ENCODE results near the gene TP63. TPM values are rescaled to one million over a fixed set of nuclear protein-coding genes. Genes with fewer than 3 reads are reported as not detected.
"Not testable (repeated sequence)": the region's sequence is repeated elsewhere in the genome, so short reads cannot be mapped to it uniquely, and the experiment has no call there.

The TP63 gene
- total RNA-seq, 1 donor from 2014 or later, result under 0.01 TPM

- DNase-seq (ENCODE audit: low read depth), result no peak
These were observed 95.1 kb downstream of the TP63 start for GRCh38 chr3:189726277-189726676.

GRCh38 chr3:189727158-189727557 is 96.0 kb downstream of the TP63 start:
- no peak for DNase-seq (ENCODE audit: low read depth)

DNA sequence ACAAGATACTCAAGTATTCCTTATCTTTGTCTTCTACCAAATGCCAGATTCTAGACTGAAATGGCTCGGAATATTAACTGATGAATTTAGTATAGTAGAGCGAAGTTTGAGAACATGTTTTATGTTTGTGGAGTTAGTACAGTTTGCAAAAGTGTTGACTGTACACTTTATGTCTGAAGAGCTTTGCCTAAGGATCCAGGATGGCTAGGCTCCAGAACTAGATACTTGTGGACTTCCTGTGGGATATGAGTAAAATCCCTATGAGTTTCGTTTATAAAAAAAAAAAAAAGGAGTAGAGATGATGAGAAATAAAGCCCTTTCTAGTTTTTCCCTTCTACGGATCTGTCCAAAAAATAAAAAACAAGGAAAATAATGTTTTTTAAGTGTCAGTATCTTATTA is 96.7 kb downstream of the TP63 start:
- DNase-seq (ENCODE audit: low read depth), result no peak

GRCh38 chr3:189728915-189729314 is 97.7 kb downstream of the TP63 start:
- DNase-seq (ENCODE audit: low read depth), result no peak

GRCh38 chr3:189734061-189734460 is 102.9 kb downstream of the TP63 start:
- no peak for DNase-seq (ENCODE audit: low read depth)

DNA sequence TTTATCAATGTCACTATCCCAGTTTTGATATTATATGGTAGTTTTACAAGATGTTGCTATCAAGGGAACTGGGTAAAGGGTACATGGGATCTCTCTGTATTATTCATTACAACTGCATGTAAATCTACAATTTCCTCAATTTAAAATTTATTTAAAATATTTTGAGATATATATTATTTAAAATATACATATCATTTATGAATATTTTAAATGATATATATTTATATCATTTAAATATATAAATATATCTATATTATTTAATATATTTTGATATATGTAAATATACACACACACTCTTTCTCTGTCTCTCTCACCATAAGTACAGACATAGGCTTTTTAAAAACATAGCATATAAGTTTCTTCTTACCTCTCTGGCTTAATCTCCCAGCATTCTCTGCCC is 104.7 kb downstream of the TP63 start:
- DNase-seq (ENCODE audit: low read depth), result no peak

DNA sequence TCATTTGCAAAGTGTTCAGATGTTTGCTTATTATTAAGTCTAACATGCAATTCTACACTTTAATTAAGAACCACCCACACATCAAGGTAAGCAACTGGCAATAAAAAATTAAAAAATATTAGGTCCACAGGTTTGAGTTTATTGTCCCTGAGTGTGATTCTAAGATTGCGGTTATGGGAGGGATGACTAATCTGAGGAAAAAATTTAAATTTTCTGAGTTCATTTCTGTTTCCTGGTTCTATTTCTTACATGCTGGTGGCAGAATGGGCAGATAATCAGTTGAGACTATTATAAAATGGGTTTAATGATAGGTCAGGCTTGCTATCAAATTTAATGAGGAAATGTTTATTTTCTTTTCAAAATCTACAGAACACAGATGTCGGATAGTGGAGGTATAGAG is 105.9 kb downstream of the TP63 start:
- no peak for DNase-seq (ENCODE audit: low read depth)

DNA sequence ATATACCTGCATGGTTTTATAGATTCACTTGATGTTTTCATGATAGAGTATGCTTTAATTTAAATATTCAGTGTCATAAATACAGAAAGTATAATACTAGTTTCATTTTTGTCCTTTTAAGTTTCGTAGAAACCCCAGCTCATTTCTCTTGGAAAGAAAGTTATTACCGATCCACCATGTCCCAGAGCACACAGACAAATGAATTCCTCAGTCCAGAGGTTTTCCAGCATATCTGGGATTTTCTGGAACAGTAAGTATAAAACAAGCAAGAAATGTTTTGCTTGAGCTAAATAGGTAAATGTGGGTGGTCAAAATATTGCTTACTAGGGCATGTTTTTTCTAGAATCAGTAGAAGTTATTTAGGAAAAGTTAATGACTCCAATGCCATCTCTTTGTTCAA is 106.4 kb downstream of the TP63 start:
- DNase-seq (ENCODE audit: low read depth), result no peak

- DNase-seq (ENCODE audit: low read depth), result no peak
These were observed 108.2 kb downstream of the TP63 start for GRCh38 chr3:189739378-189739777.

DNA sequence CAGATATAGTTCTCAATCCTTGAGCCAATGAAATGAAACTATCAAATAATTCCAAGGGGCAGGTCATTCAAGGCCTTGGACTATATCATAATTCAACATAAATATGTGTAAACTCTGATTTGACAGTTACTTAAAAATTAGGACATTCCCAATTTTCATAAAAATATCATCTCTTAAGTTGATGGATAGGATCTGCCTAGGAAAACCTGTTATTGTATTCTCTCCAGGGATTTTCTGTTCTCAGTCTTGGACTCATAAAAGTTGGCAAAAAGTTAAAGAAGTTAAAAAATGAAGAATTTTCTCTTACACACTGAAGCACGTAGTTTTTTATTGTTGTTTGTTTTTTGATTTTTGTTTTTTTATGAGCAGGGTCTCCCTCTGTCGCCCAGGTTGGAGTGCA is 109.0 kb downstream of the TP63 start:
- DNase-seq (ENCODE audit: low read depth), result no peak

DNA sequence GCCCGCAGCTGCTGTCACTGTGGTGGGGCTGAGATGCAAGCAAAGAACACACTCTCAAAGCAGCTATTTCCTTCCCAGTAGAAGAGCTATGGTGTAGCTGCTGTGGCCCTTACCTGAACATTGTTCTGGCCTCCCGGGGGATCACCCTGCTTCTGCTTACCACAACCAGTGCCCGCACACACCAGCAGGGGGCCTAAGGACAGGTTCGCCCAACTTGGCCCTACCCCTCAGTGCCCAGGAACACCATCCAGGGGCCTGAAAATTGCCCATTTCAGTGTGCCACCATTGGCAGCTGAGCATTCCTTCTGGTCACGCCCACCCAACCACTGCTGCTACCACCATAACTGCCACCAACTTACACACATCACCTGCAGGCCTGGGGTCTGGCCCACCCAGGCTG is 113.0 kb downstream of the TP63 start:
- no peak for DNase-seq (ENCODE audit: low read depth)

DNA sequence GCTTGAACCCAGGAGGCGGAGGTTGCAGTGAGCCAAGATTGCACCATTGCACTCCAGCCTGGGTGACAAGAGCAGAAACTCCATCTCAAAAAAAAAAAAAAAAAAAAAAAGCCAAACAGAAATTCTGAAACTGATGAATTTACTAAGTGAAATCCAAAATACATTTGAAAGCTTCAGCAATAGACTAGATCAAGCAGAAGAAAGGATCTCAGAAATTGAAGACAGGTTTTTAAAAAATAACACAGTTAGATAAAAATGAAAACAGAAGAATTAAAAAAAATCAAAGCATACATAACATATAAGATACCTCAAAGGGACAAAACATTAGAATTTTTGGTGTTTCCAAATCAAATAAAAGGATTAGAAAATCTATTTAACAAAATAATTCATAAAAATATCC is 114.4 kb downstream of the TP63 start:
- no peak for DNase-seq (ENCODE audit: low read depth)

- no peak for DNase-seq (ENCODE audit: low read depth)
These were observed 116.9 kb downstream of the TP63 start for GRCh38 chr3:189748046-189748445.

DNA sequence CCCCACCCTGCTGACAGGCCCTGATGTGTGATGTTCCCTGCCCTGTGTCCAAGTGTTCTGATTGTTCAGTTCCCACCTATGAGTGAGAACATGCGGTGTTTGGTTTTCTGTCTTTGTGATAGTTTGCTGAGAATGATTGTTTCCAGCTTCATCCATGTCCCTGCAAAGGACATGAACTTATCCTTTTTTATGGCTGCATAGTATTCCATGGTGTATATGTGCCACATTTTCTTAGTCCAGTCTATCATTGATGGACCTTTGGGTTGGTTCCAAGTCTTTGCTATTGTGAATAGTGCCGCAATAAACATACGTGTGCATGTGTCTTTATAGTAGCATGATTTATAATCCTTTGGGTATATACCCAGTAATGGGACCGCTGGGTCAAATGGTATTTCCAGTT is 119.8 kb downstream of the TP63 start:
- not testable (repeated sequence) for DNase-seq (ENCODE audit: low read depth)

DNA sequence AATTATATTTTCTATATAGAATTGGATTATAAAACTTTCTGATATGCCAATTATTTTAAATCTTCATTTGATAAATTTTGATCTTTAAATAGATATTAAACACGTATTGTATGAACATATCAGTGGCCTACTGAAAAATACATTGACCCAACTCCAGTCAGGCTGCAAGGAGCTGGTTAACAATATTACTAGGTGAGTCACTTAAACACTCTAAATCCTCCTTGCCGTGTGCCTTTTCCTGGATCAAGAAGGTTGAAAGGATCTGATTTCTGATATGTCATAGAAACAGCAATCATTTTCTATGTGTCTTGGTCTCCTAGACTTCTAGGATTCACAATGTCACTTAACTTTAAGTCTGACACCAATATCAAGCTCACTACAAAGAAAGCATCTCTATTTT is 123.2 kb downstream of the TP63 start:
- no peak for DNase-seq (ENCODE audit: low read depth)

GRCh38 chr3:189756582-189757078 is 125.4 kb downstream of the TP63 start:
- peak; percentile 87 for DNase-seq (ENCODE audit: low read depth)

DNA sequence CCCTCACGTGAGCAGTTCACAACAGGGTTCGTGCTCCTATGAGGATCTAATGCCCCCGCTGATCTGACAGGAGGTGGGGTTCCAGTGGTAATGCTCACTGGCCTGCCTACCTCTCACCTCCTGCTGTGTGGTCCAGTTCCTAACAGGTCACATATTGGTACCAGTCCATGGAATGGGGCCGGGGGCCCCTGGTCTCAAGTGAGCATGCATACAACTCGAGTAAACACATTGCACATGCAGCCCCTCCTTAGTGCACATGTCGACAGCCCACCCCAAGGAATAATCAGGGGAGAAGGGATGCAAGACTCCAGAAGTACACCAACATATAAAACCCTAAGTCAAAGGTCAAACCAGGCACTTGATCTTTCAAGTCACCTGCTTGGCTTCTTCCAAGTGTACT is 127.0 kb downstream of the TP63 start:
- DNase-seq (ENCODE audit: low read depth), result no peak

- peak; percentile 20 for DNase-seq (ENCODE audit: low read depth)
These were observed 135.2 kb downstream of the TP63 start for GRCh38 chr3:189766416-189766815.

GRCh38 chr3:189771842-189772450 is 140.8 kb downstream of the TP63 start:
- no peak for DNase-seq (ENCODE audit: low read depth)

DNA sequence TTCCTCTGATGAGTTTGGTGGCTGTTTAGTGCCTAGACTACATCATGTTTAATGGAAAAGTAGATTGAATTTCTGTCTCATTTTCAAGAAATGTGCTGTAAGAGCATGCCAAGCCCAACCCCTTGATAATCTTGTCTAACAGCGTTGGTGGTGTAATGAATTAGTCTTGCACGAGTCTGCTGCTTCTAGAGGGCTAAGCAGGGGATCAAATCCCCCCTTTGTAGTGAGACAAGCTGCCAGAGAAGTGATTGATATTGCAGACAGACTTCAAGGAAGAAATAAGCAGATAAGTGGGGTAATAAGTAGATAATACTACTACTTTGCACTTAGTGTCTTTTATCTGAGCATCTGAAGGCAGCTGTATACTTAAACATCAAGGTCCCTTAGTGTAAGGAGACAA is 141.4 kb downstream of the TP63 start:
- DNase-seq (ENCODE audit: low read depth), result no peak

- DNase-seq (ENCODE audit: low read depth), result peak; percentile 19
These were observed 141.9 kb downstream of the TP63 start for GRCh38 chr3:189773056-189773455.

DNA sequence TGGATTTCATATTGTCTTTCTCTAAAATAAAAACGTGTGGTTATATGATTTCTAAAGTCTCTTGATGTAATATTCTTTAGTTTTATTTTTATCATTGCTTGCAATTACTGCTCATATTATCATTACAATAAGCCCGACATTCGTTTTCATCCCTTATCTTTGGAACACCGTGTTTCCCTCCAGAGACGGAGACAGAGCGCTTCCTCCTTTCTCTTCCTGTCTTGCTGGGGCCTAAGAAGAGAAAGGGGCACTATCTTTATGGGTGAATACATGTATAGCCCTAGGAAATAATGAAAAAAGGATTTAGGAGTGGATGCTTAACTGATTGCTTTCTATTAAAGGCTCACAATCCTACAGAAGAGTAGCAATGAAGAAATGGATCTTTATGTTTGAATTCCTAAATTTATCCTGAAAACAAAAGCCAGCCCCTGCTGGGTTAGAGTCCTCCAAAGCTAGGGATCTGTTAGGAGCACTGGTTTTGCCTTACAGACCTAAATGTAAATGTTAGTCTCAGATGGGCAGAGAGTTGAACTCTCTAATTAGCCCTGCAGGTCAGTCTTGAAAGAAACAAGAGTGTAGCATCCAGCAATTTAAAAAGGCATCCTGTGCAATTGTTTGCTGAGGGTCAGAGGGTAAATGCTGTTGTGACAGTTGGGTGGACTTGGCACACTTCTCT is 145.1 kb downstream of the TP63 start:
- no peak for DNase-seq (ENCODE audit: low read depth)

DNA sequence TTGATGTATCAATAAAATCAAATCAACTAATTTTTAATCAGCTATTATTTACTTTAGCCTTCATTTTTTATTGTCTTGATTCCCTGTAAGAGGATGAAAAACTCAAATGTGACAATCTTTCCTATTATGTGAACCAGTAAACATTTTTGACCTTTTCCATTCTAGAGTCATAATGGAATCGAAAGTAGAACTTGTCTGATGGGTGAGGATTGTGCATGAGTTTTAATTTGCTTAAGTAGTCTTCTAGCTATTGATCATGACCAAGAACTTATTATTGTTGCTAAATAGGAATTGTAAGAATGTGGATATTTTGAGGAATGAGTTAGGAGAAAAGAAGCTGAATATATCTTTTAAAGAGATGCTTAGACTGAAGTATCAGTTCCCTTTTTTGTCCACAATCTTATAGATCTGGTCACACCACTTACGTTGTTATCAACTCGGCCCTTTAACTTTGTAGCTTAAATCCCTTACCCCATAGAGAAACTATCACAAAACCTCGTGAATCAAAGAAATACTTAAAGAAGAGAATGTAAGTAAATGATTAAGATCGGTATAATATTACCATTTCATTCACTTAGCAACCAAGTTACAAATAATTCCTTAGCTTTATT is 147.3 kb downstream of the TP63 start:
- DNase-seq (ENCODE audit: low read depth), result no peak

Measured in renal cortical epithelial cell (primary cell).